ENCODE data around the gene PAX6. TPM values are rescaled to one million over a fixed set of nuclear protein-coding genes. Genes with fewer than 3 reads are reported as not detected.

Gene PAX6
- total RNA-seq (not detected), polyA plus RNA-seq (not detected)

DNA sequence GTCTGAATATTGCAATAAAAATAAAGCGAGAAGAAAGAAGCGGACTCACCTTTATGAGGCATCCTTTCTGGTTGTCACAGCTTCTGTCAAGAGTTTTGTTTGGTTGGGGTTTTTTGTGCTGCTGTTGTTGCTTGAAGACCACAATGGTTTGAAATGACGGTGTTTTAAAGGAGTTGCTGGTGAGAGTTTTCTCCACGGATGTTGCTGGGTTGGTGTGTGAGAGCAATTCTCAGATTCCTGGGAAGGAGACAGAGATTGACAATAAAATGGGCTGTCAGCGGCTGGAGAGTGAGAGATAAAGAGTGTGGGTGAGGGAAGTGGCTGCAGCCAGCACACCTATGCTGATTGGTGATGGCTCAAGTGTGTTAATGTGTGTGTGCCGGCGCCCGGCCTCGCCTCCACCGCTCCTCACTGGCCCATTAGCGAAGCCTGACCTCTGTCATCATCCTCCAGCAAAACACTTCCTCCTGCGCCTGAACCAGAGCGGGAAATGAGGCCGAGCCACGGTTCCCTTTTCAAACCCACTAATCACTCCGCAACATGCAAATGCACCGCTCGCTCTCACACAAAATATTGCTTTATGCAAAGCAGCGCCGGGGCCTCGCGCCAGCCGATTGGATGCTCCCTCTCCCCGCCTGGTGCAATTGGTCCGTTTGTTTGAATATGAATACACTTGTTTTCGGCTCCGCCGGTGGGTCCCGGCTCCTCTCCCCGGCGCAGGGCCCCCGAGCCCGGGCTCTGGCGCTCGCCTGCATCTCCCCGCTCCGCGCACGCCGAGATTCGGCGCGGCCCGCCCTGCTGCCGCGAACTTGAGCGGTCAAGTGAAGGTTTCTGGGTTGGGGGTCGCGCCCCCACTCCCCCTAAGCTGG lies at the start of gene PAX6:
Gene PAX6 (minus strand): TSS at position 544 of the 869 bp plus-strand sequence. CDS start 4,911 bp downstream, outside the sequence.
- Mint-ChIP-seq H3K4me1 (peaks cover 49 to 70% (median 58%) of the 10 kb centered on the region in 3 donors), H3K4me3 (peak within 1 kb of the TSS; percentile 75 to 92 (median 84)), H3K27me3 (peaks cover 76 to 79% of the 10 kb centered on the region in 2 donors), H3K36me3 (no peaks in the 10 kb centered on the region), H3K27ac (peak within 1 kb of the TSS in 5 of 8 donors; percentile 17 to 82 (median 51)), H3K9me3 (peaks cover 0 to 27% (median 9%) of the 10 kb centered on the region in 5 donors)
- Histone ChIP-seq H3K36me3 (ENCODE audit: insufficient read depth, low read length) (no peaks in the 10 kb centered on the region), H3K27me3 (ENCODE audit: insufficient read depth, low read length, poor library complexity, severe bottlenecking) (peaks cover 86% of the 10 kb centered on the region), H3K4me1 (ENCODE audit: insufficient read depth, low read length) (peaks cover 47% of the 10 kb centered on the region), H3K4me3 (ENCODE audit: low read length) (peak within 1 kb of the TSS; percentile 58), H3K27ac (ENCODE audit: low read depth, low read length) (peak within 1 kb of the TSS; percentile 24), H3K9me3 (ENCODE audit: low read length) (no peaks in the 10 kb centered on the region)
- ChIA-PET CTCF (no interaction called here), POLR2A (no interaction called here)
- DNase-seq, result peak in 3 of 5 donors; percentile 10 to 35 (median 31)

- no peak overlapping the region for H3K4me3 ChIP-seq (ENCODE audit: low read length)
- no peak overlapping the region for H3K27ac ChIP-seq (ENCODE audit: low read depth, low read length)
- no peaks in the 10 kb centered on the region for H3K4me1 ChIP-seq (ENCODE audit: insufficient read depth, low read length)
- ChIA-PET POLR2A (no interaction called here), CTCF (no interaction called here)
- peaks cover 19 to 51% of the 10 kb centered on the region in 2 donors for H3K27me3 Mint-ChIP-seq
- no peak for DNase-seq
- no peaks in the 10 kb centered on the region for H3K27me3 ChIP-seq (ENCODE audit: insufficient read depth, low read length, poor library complexity, severe bottlenecking)
- no peaks in the 10 kb centered on the region for H3K4me1 Mint-ChIP-seq
- H3K9me3 Mint-ChIP-seq, result peaks cover 0 to 2% (median 0%) of the 10 kb centered on the region in 5 donors
- H3K9me3 ChIP-seq (ENCODE audit: low read length), result no peaks in the 10 kb centered on the region
- H3K4me3 Mint-ChIP-seq, result no peak overlapping the region
- H3K27ac Mint-ChIP-seq, result no peak overlapping the region
- H3K36me3 Mint-ChIP-seq, result no peaks in the 10 kb centered on the region
- no peaks in the 10 kb centered on the region for H3K36me3 ChIP-seq (ENCODE audit: insufficient read depth, low read length)
Observed at GRCh38 chr11:31860391-31860790, 49.3 kb upstream of the PAX6 start.

DNA sequence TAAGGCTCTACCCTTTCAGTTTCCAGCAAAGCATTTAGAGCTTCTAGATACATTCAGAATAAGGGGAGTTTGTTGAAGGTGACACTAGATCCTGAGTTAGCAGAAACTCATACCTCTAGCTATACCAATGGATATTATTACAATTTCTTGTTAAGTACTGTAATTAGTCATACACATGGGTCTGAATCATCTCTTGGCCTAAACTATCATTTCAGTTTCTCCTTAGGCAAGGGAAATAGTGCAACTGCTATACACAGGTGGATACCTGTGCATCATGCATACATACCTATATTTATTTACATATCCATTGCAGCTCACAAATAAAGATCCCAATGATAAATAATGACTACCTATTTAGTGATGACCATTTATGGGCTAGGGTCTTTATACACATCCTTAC lies 45.1 kb upstream of the PAX6 start:
- H3K4me3 ChIP-seq (ENCODE audit: low read length), result no peak overlapping the region
- Mint-ChIP-seq H3K4me1 (no peaks in the 10 kb centered on the region), H3K36me3 (no peaks in the 10 kb centered on the region), H3K27ac (no peak overlapping the region), H3K9me3 (peaks cover 0 to 2% (median 0%) of the 10 kb centered on the region in 5 donors), H3K27me3 (peaks cover 9 to 39% of the 10 kb centered on the region in 2 donors), H3K4me3 (no peak overlapping the region)
- no peak overlapping the region for H3K27ac ChIP-seq (ENCODE audit: low read depth, low read length)
- no peaks in the 10 kb centered on the region for H3K27me3 ChIP-seq (ENCODE audit: insufficient read depth, low read length, poor library complexity, severe bottlenecking)
- H3K4me1 ChIP-seq (ENCODE audit: insufficient read depth, low read length), result no peaks in the 10 kb centered on the region
- CTCF ChIA-PET, result no interaction called here
- H3K36me3 ChIP-seq (ENCODE audit: insufficient read depth, low read length), result no peaks in the 10 kb centered on the region
- no peak for DNase-seq
- H3K9me3 ChIP-seq (ENCODE audit: low read length), result no peaks in the 10 kb centered on the region
- POLR2A ChIA-PET, result no interaction called here

- no peak for DNase-seq
- Mint-ChIP-seq H3K36me3 (no peaks in the 10 kb centered on the region), H3K4me3 (no peak overlapping the region), H3K4me1 (no peaks in the 10 kb centered on the region), H3K9me3 (no peaks in the 10 kb centered on the region), H3K27me3 (peaks cover 9 to 37% of the 10 kb centered on the region in 2 donors), H3K27ac (no peak overlapping the region)
- CTCF ChIA-PET, result no interaction called here
- Histone ChIP-seq H3K4me1 (ENCODE audit: insufficient read depth, low read length) (no peaks in the 10 kb centered on the region), H3K27ac (ENCODE audit: low read depth, low read length) (no peak overlapping the region), H3K9me3 (ENCODE audit: low read length) (no peaks in the 10 kb centered on the region), H3K36me3 (ENCODE audit: insufficient read depth, low read length) (no peaks in the 10 kb centered on the region), H3K4me3 (ENCODE audit: low read length) (no peak overlapping the region), H3K27me3 (ENCODE audit: insufficient read depth, low read length, poor library complexity, severe bottlenecking) (no peaks in the 10 kb centered on the region)
- POLR2A ChIA-PET, result no interaction called here
Observed at GRCh38 chr11:31855466-31855865, 44.3 kb upstream of the PAX6 start.

GRCh38 chr11:31850365-31850764 lies 39.2 kb upstream of the PAX6 start:
- Mint-ChIP-seq H3K36me3 (no peaks in the 10 kb centered on the region), H3K27ac (no peak overlapping the region), H3K9me3 (no peaks in the 10 kb centered on the region), H3K27me3 (peaks cover 0 to 30% of the 10 kb centered on the region in 2 donors), H3K4me3 (no peak overlapping the region), H3K4me1 (no peaks in the 10 kb centered on the region)
- Histone ChIP-seq H3K4me1 (ENCODE audit: insufficient read depth, low read length) (no peaks in the 10 kb centered on the region), H3K4me3 (ENCODE audit: low read length) (no peak overlapping the region), H3K27me3 (ENCODE audit: insufficient read depth, low read length, poor library complexity, severe bottlenecking) (no peaks in the 10 kb centered on the region), H3K36me3 (ENCODE audit: insufficient read depth, low read length) (no peaks in the 10 kb centered on the region), H3K9me3 (ENCODE audit: low read length) (no peaks in the 10 kb centered on the region), H3K27ac (ENCODE audit: low read depth, low read length) (no peak overlapping the region)
- no peak for DNase-seq
- CTCF ChIA-PET, result no interaction called here
- POLR2A ChIA-PET, result no interaction called here

DNA sequence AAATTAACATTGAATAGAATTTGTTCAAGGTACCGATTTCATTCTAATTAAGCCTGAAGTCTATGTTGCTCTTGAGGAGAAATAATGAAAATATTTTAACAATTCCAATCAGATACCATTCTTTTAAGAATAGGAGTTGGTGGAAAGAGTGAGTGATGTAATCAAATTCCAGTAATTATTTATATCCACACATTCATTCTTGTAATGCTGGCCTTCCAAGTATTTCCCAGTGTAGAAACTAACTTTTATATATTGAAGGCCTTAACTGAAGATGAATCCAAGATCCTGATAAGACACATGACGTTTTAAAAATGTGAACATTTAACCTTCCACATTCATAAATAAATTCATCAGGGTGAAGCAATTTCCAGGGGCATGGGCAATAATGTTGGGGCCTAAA lies 36.6 kb upstream of the PAX6 start:
- H3K27me3 ChIP-seq (ENCODE audit: insufficient read depth, low read length, poor library complexity, severe bottlenecking), result no peaks in the 10 kb centered on the region
- no peak overlapping the region for H3K4me3 ChIP-seq (ENCODE audit: low read length)
- H3K4me1 Mint-ChIP-seq, result no peaks in the 10 kb centered on the region
- no peak for DNase-seq
- no peaks in the 10 kb centered on the region for H3K36me3 ChIP-seq (ENCODE audit: insufficient read depth, low read length)
- no peak overlapping the region for H3K4me3 Mint-ChIP-seq
- H3K4me1 ChIP-seq (ENCODE audit: insufficient read depth, low read length), result no peaks in the 10 kb centered on the region
- ChIA-PET CTCF (no interaction called here), POLR2A (no interaction called here)
- H3K27me3 Mint-ChIP-seq, result peaks cover 3 to 23% of the 10 kb centered on the region in 2 donors
- H3K27ac Mint-ChIP-seq, result no peak overlapping the region
- no peaks in the 10 kb centered on the region for H3K9me3 Mint-ChIP-seq
- H3K36me3 Mint-ChIP-seq, result no peaks in the 10 kb centered on the region
- H3K27ac ChIP-seq (ENCODE audit: low read depth, low read length), result no peak overlapping the region
- no peaks in the 10 kb centered on the region for H3K9me3 ChIP-seq (ENCODE audit: low read length)

DNA sequence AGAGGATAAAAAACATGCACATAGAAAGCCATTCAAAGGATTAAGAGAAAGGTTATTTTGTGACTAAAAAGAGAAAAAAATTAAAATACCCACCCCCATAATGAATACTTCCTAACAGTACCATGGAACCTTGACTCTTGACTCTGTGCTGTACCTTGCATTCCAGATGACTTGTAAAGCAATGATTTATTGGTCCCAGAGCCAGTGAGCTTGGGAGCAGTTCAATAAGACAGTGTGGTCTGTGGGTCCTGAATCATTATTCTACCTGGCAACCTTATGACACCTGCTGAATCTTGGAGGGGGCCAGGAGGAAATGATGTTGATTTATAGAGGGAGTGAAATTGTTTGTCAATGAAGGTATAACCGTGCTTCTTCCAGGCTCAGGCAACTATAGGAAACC lies 34.2 kb upstream of the PAX6 start:
- Histone ChIP-seq H3K27ac (ENCODE audit: low read depth, low read length) (no peak overlapping the region), H3K27me3 (ENCODE audit: insufficient read depth, low read length, poor library complexity, severe bottlenecking) (no peaks in the 10 kb centered on the region), H3K9me3 (ENCODE audit: low read length) (no peaks in the 10 kb centered on the region), H3K4me1 (ENCODE audit: insufficient read depth, low read length) (no peaks in the 10 kb centered on the region), H3K36me3 (ENCODE audit: insufficient read depth, low read length) (no peaks in the 10 kb centered on the region), H3K4me3 (ENCODE audit: low read length) (no peak overlapping the region)
- ChIA-PET POLR2A (no interaction called here), CTCF (no interaction called here)
- DNase-seq, result no peak
- no peaks in the 10 kb centered on the region for H3K36me3 Mint-ChIP-seq
- H3K4me3 Mint-ChIP-seq, result no peak overlapping the region
- peaks cover 7 to 29% of the 10 kb centered on the region in 2 donors for H3K27me3 Mint-ChIP-seq
- H3K4me1 Mint-ChIP-seq, result no peaks in the 10 kb centered on the region
- no peaks in the 10 kb centered on the region for H3K9me3 Mint-ChIP-seq
- H3K27ac Mint-ChIP-seq, result no peak overlapping the region

DNA sequence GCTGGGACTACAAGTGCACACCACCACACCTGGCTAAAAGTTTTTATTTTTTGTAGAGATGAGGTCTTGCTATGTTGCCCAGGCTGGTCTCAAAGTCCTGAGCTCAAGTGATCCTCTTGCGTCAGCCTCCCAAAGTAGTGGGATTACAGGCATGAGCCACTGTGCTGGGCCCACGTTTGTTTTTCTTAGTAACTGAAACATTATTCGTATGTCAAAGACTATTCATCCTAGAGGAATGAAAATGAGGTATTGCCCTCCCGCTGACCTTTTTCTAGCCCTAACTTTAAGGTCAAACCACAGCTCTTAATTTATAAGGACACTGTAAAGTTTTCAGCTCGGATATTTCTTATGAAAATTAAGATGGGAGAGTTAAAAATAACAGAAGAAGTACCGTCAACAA lies 33.2 kb upstream of the PAX6 start:
- Histone ChIP-seq H3K36me3 (ENCODE audit: insufficient read depth, low read length) (no peaks in the 10 kb centered on the region), H3K4me3 (ENCODE audit: low read length) (no peak overlapping the region), H3K27ac (ENCODE audit: low read depth, low read length) (no peak overlapping the region), H3K4me1 (ENCODE audit: insufficient read depth, low read length) (no peaks in the 10 kb centered on the region), H3K27me3 (ENCODE audit: insufficient read depth, low read length, poor library complexity, severe bottlenecking) (no peaks in the 10 kb centered on the region), H3K9me3 (ENCODE audit: low read length) (no peaks in the 10 kb centered on the region)
- ChIA-PET POLR2A (no interaction called here), CTCF (no interaction called here)
- H3K36me3 Mint-ChIP-seq, result no peaks in the 10 kb centered on the region
- peaks cover 10 to 33% of the 10 kb centered on the region in 2 donors for H3K27me3 Mint-ChIP-seq
- H3K9me3 Mint-ChIP-seq, result no peaks in the 10 kb centered on the region
- no peak overlapping the region for H3K4me3 Mint-ChIP-seq
- no peaks in the 10 kb centered on the region for H3K4me1 Mint-ChIP-seq
- DNase-seq, result no peak
- H3K27ac Mint-ChIP-seq, result no peak overlapping the region

Data from CD8-positive, alpha-beta memory T cell (primary cell).